GM19324 (cell line): ENCODE measurements around the gene WFDC6.
"Not testable (repeated sequence)": the region's sequence is repeated elsewhere in the genome, so short reads cannot be mapped to it uniquely, and the experiment has no call there.

ENCODE experiments used
- ATAC-seq: cut with Tn5 transposase; IDR thresholded peaks from one replicate; pipeline ENCODE4 v1.9.1; 2021; ENCODE audit warnings: mild to moderate bottlenecking, moderate library complexity; ENCODE audit not compliant: unreplicated experiment, low FRiP score

The WFDC6 gene

DNA sequence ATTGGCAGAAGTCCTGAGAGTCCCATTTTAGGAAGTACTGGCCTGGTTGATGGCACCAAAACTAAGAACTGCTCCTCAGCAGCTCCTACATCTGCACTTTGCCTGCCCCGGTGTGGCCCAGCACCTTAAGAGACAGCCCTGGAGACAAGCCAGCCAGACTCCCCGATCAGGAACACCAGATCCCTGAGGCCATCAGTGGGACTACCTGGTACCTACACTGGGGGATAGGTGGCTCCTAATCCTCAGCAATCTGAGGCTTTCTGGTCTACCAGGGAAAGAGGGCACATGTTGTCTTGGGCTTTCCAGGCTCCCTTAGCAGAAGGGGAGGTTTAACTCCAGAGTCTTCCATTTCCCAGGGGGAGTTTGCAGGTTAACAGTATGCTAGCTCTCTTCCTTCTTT is at the start of gene WFDC6:
Gene WFDC6, minus strand, starts transcription at position 101 of the 400 bp plus-strand sequence. Its CDS starts 75 bp downstream, at position 26.
- ATAC-seq, result no peak

- ATAC-seq, result no peak
Measured at GRCh38 chr20:45588800-45589199, 49.5 kb upstream of the WFDC6 start.

DNA sequence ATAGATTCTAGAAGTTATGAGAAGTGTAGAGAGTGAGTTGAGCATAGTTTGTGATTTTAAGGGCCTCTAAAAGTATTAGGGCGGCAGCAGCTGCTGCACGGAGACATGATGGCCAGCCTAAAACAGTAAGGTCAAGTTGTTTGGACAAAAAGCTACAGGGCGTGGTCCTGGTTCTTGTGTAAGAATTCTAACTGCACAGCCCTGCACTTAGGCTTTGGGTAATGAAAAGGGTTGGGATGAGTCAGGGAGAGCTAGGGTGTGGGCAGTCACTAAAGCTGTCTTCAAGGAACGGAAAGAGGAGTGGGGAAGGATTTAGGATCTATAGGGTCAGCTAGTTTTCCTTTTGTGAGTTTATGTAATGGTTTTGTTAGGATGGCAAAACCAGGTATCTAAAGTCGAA is 46.7 kb upstream of the WFDC6 start:
- ATAC-seq, result not testable (repeated sequence)

DNA sequence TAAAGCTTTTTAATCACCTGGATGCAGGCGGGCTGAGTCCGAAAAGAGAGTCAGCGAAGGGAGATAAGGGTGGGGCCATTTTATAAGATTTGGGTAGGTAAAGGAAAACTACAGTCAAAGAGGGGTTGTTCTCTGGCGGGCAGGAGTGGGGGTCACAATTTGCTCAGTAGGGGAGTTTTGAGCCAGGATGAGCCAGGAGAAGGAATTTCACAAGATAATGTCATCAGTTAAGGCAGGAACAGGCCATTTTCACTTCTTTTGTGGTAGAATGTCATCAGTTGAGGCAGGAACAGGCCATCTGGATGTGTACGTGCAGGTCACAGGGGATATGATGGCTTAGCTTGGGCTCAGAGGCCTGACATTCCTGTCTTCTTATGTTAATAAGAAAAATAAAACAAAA is 45.0 kb upstream of the WFDC6 start:
- not testable (repeated sequence) for ATAC-seq

DNA sequence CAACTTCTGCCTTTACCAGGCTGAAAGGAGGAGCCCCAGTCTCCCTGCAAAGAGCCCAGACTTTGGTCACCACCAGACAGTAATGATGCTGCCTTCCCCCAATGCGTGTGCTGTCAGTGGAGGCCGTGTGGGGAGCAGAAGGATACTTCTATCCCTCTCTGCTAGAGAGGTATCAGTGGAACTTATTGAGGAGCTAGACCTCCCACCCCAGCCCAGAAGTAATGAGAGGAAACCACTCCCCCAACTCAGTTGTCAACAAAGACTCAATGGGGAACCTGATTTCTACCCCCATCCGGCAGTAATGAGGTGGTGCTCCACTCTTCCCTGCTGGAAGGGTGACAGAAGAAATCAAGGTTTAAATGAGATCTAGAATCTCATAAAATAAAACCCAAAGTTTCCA is 44.2 kb upstream of the WFDC6 start:
- no peak for ATAC-seq

GRCh38 chr20:45581702-45582101 is 42.4 kb upstream of the WFDC6 start:
- ATAC-seq, result no peak

GRCh38 chr20:45579184-45579583 is 39.9 kb upstream of the WFDC6 start, which contains the start of gene WFDC8:
Gene WFDC8 (minus strand): TSS chr20:45579284. CDS start chr20:45579247, 37 bp downstream.
- no peak for ATAC-seq

DNA sequence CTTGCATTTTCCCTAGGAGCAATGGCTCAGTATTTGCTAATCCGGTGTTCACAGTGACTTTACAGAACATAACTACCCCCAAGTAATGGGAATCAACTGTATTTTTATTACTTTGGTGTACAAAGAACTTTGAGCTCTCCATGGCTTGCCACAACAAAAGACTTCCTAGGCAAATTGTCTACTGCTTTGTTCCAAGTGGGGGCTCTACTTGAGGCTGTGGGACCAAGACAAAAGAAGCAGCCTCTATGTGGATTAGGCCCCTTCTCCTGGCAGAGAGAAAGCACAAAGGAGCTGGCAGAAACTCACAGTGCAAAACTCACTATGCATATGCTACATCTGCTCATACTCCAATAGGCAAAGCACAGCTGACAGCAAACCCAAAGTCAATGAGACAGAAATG is 38.9 kb upstream of the WFDC6 start:
- ATAC-seq, result no peak

DNA sequence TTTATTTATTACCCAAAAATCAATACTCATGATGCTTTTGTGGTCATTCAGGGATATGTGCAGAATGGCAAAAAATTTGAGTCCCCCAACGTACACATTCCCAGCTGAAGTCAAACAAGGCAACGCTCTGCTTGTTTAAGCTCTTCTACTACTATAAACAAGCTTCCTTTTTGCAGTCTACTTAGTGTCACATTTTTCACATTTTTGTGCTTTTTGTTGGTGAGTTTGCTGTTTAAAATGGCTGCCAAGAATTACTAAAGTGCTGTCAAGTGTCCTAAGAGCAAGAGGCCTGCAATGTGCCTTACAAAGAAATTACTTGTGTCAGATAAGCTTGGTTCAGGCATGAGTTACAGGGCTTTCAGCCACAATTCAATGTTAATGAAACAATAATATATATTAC is 37.7 kb upstream of the WFDC6 start:
- no peak for ATAC-seq

DNA sequence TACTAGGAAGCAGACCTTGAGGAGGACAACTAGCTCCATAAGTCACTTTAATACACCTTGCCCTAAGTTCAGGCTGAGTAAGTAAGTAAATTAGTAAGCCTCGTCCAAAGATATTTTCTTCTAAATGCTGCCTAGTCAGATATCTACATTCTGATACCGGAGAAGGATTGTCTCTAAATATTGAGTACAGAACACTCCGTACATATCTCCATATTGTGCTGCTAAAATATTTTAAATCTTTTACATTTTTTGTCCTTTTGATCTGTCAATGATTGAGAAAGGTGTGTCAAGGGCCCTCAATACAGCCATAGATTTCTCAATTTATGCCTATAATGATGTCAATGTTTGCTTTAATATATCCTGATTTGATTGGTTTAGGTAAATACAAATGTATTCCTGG is 36.6 kb upstream of the WFDC6 start:
- no peak for ATAC-seq

- not testable (repeated sequence) for ATAC-seq
Measured at GRCh38 chr20:45569650-45570049, 30.4 kb upstream of the WFDC6 start.

DNA sequence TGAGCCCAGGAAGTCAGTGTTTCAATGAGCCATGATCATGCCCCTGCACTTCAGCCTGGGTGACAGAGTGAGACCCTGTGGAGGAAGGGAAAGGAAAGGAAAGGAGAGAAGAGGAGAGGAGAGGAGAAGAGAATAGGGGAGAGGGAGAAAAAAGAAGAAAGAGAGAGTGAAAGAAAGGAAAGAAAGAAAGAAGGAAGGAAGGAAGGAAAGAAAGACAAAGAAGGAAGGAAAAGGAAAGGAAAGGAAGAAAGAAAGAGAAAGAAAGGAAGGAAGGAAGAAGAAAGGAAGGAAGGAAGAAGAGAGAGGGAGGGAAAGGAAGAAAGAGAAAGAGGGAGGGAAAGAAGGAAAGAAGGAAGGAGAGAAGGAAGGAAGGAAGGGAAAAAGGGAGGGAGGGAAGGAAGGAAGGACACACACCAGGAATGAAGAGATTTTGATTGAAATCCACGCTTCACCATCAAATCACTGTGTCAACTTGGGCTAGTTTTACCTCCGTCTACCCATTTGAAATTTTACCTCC is 25.5 kb upstream of the WFDC6 start:
- no peak for ATAC-seq

- ATAC-seq, result no peak
Measured at GRCh38 chr20:45555198-45555597, 15.9 kb upstream of the WFDC6 start.

DNA sequence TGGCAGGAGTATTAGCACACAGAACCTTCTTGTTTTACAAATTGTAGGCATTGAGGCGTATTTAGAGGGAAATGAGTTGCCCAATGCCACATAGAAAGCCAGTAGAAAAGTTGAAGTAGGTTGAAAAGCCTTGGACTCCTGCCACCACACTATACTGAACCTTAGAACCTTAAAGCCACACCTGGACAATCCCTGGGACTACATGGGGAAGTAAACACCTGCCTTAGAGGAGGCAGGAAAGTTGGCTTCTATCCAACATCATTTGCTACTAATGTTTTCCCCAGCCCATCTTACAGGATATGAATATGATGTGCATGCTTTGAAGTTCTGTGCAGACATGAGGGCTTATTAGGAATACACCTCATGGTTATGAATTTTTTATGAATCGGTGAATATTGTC is 13.2 kb upstream of the WFDC6 start:
- ATAC-seq, result no peak

- ATAC-seq, result no peak
Measured at GRCh38 chr20:45550765-45551164, 11.5 kb upstream of the WFDC6 start.

DNA sequence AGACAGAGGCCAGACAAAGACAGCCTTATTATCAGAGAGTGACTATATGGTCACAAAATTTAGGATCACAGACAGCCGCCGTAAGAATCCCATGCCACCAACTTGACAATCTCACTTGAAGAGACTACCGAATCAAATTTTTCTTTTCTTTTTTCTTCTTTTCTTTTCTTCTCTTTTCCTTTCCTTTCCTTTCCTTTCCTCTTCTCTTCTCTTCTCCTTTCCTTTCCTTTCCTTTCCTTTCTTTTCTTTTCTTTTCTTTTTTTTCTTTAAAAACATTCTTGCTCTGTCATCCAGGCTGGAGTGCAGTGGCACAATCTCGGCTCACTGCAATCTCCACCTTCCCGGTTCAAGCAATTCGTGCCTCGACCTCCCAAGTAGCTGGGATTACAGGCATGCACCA is 9.1 kb upstream of the WFDC6 start:
- ATAC-seq, result no peak

GRCh38 chr20:45547206-45547770 is 8.0 kb upstream of the WFDC6 start, which contains the start of gene EPPIN:
Gene EPPIN (minus strand): TSS chr20:45547401. CDS start chr20:45547357, 44 bp downstream.
- ATAC-seq, result no peak

- no peak for ATAC-seq
Measured at GRCh38 chr20:45545754-45546453, 6.6 kb upstream of the WFDC6 start.

- no peak for ATAC-seq
Measured at GRCh38 chr20:45545351-45545750, 6.1 kb upstream of the WFDC6 start.

DNA sequence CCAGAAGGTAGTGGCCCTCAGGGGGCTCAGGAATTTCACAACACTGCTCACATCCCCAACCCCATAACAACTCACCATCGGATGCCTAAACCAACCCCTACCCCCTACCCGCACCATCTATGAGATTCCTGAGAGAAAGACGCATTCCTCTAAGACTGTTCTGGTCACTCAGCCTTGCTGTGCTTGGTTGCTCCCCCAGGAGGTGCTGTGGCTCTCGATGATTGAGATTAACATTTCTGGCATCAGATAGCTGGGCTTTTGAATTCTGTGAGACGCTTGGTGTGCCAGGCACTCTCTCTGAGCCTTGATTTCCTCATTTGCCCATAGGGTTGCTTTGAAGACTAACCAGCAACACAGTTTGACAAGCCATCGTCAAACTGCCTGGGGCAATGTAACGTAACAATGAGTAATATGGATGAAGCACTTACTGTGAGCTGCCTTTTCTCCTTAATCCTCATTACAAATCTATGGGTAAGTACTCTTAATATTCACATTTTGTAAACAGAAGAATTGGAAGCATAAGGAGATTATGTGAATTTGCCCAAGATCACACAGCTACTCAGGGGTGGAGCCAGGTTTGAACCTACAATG is 978 bp downstream of the WFDC6 start:
- ATAC-seq, result no peak

GRCh38 chr20:45527294-45527693 is 12.0 kb downstream of the WFDC6 start:
- ATAC-seq, result no peak

DNA sequence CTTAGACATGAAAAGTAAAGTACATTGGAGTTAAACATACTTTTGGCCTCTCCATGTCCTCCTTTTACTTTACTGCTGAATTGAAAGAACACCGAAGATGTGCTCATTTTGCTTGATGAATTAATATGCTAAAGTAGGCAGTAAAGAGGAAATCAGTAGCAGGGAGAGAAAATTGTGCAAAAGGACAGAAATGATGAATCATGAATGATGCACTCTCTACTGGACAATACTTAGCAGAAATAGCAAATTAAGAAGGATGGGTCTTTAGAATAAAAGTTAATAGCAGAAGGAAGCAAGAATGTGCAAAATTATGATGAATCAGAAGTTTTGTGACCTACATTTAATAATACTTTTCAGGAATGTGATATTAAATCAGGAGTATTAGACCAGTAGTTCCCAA is 15.5 kb downstream of the WFDC6 start:
- no peak for ATAC-seq
